GM18870 (cell line): ENCODE data around the gene WWTR1.

Experiments
- ATAC-seq: cut with Tn5 transposase; IDR thresholded peaks from one replicate; pipeline ENCODE4 v1.9.1; 2021; ENCODE audit warnings: moderate library complexity; ENCODE audit not compliant: unreplicated experiment

WWTR1 gene

GRCh38 chr3:149474250-149474817 lies 183.5 kb downstream of the WWTR1 start, which contains the start of gene TM4SF4:
TM4SF4 (plus strand) TSS chr3:149474697; CDS start chr3:149474878, 181 bp downstream.
- ATAC-seq = no peak

GRCh38 chr3:149473357-149474249 lies 184.2 kb downstream of the WWTR1 start:
- ATAC-seq = no peak

GRCh38 chr3:149472030-149472797 lies 185.6 kb downstream of the WWTR1 start:
- no peak for ATAC-seq

- no peak for ATAC-seq
These were observed 187.4 kb downstream of the WWTR1 start for GRCh38 chr3:149470381-149470780.

GRCh38 chr3:149468504-149469212 lies 189.2 kb downstream of the WWTR1 start:
- peak; percentile 97 for ATAC-seq
